Astrocyte of the cerebellum (primary cell): ENCODE data around the gene SASH1.
A peak's percentile ranks its signal among the peaks of the same experiment; 100 is the strongest.

ENCODE experiments used
- DNase-seq: peaks from one replicate; pipeline ENCODE4 v3.0.0-alpha.2; 2011; ENCODE audit warnings: low read depth
- H3K4me3 ChIP-seq: 2 replicates; pipeline ENCODE4 v1.5.1; 2011; ENCODE audit warnings: mild to moderate bottlenecking, low read depth, low read length, moderate library complexity
- in situ Hi-C: cut with HindIII; loops from 2 replicates; pipeline ENCODE4 v1.10.0; 2017; ENCODE audit warnings: low sequenced_read_pairs
- TF ChIP-seq, protein P1 (sequence below): IDR thresholded peaks from 2 replicates; pipeline ENCODE4 v1.5.1; 2012; ENCODE audit warnings: low read length, low read depth, moderate library complexity, mild to moderate bottlenecking; ENCODE audit errors: missing control alignments

SASH1 gene

DNA sequence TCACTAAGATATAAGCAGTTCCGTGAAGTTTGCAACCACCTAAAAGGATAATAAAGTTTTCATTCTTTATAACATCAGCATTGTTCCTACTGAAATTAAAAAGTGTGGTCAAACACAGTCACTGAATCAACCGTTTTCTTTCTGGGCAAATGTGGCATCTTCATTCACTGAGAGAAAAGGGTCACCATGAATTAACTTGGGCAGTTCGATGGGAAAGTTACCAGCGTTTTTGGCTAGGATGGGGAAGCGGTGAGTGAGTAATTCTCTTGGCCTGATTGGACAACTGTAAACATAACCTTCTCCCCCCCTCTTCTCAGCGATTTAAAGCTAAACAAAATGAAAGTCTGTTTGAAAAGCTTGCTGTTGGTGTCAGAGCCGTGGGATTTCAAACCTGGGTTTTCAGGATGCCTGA, 181.8 kb downstream of the SASH1 start:
- TF ChIP-seq, protein P1, sequence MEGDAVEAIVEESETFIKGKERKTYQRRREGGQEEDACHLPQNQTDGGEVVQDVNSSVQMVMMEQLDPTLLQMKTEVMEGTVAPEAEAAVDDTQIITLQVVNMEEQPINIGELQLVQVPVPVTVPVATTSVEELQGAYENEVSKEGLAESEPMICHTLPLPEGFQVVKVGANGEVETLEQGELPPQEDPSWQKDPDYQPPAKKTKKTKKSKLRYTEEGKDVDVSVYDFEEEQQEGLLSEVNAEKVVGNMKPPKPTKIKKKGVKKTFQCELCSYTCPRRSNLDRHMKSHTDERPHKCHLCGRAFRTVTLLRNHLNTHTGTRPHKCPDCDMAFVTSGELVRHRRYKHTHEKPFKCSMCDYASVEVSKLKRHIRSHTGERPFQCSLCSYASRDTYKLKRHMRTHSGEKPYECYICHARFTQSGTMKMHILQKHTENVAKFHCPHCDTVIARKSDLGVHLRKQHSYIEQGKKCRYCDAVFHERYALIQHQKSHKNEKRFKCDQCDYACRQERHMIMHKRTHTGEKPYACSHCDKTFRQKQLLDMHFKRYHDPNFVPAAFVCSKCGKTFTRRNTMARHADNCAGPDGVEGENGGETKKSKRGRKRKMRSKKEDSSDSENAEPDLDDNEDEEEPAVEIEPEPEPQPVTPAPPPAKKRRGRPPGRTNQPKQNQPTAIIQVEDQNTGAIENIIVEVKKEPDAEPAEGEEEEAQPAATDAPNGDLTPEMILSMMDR = no peak
- peak overlapping the region; percentile 32 for H3K4me3 ChIP-seq
- DNase-seq = peak; percentile 79
- in situ Hi-C loops = no loop called here

DNA sequence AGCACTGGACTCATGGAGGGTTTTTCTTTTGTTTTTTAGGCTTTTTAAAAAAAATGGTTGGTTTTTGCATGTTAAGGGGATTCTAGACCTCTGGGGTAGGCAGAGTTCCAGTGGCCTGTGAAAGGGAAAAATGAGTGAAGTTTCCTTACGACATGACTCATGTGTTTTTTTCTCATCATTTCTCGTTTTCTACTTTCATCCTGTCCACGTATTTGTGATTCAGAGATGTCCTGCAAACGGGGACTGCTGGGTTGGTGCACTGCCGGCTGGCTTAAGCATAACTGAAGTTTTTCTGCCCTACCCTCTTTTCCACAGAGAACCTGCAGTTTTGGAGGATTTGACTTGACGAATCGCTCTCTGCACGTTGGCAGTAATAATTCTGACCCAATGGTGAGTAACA, 182.3 kb downstream of the SASH1 start:
- TF ChIP-seq, protein P1 = no peak
- peak overlapping the region; percentile 32 for H3K4me3 ChIP-seq
- in situ Hi-C loops = no loop called here
- no peak for DNase-seq

DNA sequence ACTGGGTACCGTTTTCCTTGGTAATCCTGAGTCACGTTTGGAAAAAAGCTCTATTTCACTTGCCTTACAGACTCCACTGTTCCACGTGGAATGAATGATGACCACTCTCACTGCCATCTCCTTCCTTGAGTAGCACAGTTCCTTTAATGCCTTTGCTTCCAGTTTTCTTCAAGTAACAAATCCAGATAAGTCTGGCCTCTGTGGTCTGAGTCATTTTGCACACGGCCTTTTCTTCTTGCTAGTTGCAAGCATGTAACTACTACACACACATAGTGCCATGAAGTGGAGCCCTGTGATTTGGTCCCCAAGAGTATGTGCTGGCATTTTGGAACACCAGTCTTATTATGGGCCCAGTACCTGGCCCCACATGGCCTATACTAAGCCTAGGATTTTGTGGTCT, 182.8 kb downstream of the SASH1 start:
- TF ChIP-seq, protein P1 = no peak
- H3K4me3 ChIP-seq = peak overlapping the region; percentile 32

DNA sequence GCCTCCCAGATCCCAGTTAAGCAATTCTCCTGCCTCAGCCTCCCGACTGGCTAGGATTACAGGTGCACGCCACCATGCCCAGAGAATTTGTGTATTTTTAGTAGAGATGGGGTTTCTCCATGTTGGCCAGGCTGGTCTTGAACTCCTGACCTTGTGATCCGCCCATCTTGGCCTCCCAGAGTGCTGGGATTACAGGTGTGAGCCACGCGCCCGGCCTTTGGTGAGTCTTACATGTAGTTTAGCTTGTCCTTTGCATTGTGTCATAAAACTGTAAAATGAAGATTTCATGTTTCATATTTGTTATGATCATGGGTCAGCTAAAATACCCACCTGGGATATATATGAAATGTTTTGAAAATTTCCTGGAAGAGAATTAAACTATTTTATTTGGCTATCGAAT, 183.5 kb downstream of the SASH1 start:
- no peak overlapping the region for H3K4me3 ChIP-seq
- in situ Hi-C loops = no loop called here
- no peak for DNase-seq
- TF ChIP-seq, protein P1 = no peak

More for the DNA sequence above, 182.8 kb downstream of the SASH1 start:
- in situ Hi-C loops = no loop called here
- no peak for DNase-seq

DNA sequence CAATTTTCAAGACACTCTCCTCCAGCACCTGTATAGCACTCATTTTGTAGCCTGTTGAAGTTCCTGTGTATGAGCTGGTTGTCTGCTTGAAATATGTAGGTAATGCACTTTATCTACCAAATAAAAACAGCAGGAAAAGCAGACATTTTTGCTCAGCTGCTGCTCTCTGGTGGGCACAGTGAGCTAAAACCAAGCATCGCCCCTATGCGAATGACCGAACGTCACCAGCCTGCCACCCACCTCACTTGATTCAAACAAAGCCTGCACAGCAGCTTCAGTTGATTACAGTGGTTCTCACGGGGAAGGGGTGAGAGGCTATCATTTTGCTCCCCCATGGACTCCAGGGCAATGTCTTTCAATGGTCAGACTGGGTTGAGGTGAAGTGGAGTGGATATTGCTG, 185.7 kb downstream of the SASH1 start:
- no peak overlapping the region for H3K4me3 ChIP-seq
- in situ Hi-C loops = no loop called here
- TF ChIP-seq, protein P1 = peak; percentile 38
- no peak for DNase-seq

DNA sequence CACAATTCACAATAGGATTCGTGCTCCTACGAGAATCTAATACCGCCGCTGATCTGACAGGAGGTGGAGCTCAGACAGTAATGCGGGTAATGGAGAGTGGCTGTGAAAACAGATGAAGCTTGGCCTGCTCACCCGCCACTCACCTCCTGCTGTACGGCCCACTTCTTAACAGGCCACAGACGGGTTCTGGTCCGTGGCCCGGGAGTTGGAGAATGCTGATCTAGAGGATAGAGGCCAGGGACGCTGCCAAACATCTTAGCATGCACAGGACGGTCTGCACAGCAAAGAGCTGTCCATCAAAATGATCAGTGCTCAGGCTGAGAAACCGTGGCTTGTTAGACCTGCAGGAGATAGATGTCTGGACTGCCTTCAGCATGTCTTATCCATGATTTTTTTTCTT, 186.4 kb downstream of the SASH1 start:
- no peak overlapping the region for H3K4me3 ChIP-seq
- DNase-seq = no peak
- in situ Hi-C loops = no loop called here
- TF ChIP-seq, protein P1 = no peak
